ENCODE measurements around the gene COL18A1.

- no peak for TF ChIP-seq CTCF (IDR thresholded peaks at IDR 0.05; ENCODE audit: poor library complexity)
- no peak for TF ChIP-seq EZH2 (IDR thresholded peaks at IDR 0.05; ENCODE audit: borderline replicate concordance)
- no peak for TF ChIP-seq EZH2phosphoT487 (IDR thresholded peaks at IDR 0.05; ENCODE audit: low read depth, severe bottlenecking, unreplicated experiment)
Measured at GRCh38 chr21:45559216-45560105, 154.5 kb downstream of the COL18A1 start.

Data from hepatocyte (in vitro differentiated cells).